ENCODE results near the gene DENND4C.

DENND4C gene

DNA sequence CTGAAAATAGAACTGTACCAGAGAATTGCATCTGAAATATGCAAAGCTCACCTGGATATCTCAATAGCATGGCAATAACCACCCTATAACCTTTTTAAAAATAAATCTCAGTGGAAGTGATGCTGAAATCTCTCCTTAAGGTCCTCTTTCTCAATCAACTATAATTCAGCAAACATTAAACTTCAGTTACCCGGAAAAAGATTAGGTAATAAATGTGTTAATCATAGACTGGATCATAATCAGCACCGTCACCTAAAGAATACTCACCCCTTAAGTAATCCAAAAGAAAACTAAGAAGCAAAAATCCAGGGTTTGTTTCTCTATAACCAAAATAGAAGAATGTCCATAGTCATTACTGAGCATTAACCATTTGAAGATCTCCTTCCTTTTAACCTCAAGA is 44.3 kb upstream of the DENND4C start:
- TF ChIP-seq, protein P1, sequence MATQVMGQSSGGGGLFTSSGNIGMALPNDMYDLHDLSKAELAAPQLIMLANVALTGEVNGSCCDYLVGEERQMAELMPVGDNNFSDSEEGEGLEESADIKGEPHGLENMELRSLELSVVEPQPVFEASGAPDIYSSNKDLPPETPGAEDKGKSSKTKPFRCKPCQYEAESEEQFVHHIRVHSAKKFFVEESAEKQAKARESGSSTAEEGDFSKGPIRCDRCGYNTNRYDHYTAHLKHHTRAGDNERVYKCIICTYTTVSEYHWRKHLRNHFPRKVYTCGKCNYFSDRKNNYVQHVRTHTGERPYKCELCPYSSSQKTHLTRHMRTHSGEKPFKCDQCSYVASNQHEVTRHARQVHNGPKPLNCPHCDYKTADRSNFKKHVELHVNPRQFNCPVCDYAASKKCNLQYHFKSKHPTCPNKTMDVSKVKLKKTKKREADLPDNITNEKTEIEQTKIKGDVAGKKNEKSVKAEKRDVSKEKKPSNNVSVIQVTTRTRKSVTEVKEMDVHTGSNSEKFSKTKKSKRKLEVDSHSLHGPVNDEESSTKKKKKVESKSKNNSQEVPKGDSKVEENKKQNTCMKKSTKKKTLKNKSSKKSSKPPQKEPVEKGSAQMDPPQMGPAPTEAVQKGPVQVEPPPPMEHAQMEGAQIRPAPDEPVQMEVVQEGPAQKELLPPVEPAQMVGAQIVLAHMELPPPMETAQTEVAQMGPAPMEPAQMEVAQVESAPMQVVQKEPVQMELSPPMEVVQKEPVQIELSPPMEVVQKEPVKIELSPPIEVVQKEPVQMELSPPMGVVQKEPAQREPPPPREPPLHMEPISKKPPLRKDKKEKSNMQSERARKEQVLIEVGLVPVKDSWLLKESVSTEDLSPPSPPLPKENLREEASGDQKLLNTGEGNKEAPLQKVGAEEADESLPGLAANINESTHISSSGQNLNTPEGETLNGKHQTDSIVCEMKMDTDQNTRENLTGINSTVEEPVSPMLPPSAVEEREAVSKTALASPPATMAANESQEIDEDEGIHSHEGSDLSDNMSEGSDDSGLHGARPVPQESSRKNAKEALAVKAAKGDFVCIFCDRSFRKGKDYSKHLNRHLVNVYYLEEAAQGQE (IDR thresholded peaks at IDR 0.05; ENCODE audit: insufficient read depth in 1 of 2, low read depth in 2 of 2, low read length in 2 of 2) = no peak
- TF ChIP-seq FOXP2 (optimal IDR thresholded peaks at IDR 0.05; ENCODE audit: borderline replicate concordance, extremely low read depth, extremely low read length, insufficient read depth) = no peak
- TF ChIP-seq SIN3A (IDR thresholded peaks at IDR 0.05; ENCODE audit: borderline replicate concordance, insufficient read depth, low read length) = no peak
- no peak for TF ChIP-seq TAF1 (IDR thresholded peaks at IDR 0.05; ENCODE audit: borderline replicate concordance, insufficient read depth, low read length)
- TF ChIP-seq POLR2AphosphoS5 (IDR thresholded peaks at IDR 0.05; ENCODE audit: low read depth, low read length) = no peak

DNA sequence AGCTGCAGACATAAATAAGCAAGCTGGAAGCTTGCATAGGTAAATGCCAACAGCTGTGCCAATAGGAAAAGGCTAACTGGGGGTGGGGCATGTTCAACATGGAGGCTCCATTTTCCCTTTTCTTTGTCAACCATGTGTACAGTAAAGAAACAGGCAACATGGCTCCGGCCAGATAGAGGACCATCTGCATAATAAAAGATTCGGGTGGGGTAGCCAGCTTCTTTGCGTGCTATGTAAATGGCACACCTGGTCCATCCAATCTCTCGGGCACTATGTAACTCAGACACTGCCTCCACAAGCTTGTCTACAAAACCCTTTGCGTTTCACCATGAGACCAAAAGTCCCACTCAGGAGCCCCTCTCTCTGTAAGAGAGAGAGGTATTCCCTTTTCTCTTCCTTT is 41.7 kb upstream of the DENND4C start:
- TF ChIP-seq FOXP2 (optimal IDR thresholded peaks at IDR 0.05; ENCODE audit: borderline replicate concordance, extremely low read depth, extremely low read length, insufficient read depth) = no peak
- TF ChIP-seq TAF1 (IDR thresholded peaks at IDR 0.05; ENCODE audit: borderline replicate concordance, insufficient read depth, low read length) = no peak
- TF ChIP-seq, protein P1 (IDR thresholded peaks at IDR 0.05; ENCODE audit: insufficient read depth in 1 of 2, low read depth in 2 of 2, low read length in 2 of 2) = no peak
- no peak for TF ChIP-seq POLR2AphosphoS5 (IDR thresholded peaks at IDR 0.05; ENCODE audit: low read depth, low read length)

DNA sequence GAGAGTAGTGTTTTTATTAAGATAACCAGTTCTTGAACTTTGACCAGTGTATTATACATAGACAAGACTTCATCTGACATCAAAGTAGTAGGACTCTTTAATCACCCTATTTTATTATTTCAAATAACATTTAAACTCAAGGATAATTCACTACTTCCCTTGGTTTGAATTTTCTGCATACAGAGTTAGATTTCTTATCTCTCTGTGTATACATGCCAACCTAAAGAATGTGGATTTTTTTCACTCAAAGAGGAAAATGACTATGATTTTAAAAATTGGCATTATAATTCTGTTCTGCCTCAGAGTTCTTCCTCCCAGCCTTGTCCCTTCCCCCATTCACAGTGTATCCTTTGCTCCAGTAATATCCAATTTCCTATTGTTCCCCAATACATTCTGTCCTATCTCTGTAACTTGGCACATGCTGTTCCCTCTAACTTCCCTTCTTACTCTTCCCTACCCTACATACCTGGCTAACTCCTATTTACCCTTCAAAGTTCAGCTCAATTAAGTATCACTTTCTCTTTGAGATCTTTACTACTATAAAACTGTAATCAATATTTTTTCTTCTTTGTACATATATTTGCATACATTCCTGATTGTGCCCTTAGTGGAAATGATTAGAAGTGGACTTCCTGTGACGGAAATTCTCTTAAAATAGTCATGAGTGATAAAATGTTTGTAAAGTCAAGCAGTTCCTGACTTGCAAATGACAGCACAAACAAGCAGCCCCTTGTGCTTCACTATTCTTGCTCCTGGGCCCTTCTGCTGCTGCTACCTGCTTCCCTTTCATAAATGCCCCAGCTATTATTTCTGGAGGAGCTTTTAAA is 38.1 kb upstream of the DENND4C start:
- no peak for TF ChIP-seq FOXP2 (optimal IDR thresholded peaks at IDR 0.05; ENCODE audit: borderline replicate concordance, extremely low read depth, extremely low read length, insufficient read depth)
- no peak for TF ChIP-seq POLR2AphosphoS5 (IDR thresholded peaks at IDR 0.05; ENCODE audit: low read depth, low read length)
- TF ChIP-seq TAF1 (IDR thresholded peaks at IDR 0.05; ENCODE audit: borderline replicate concordance, insufficient read depth, low read length) = no peak
- TF ChIP-seq, protein P1 (IDR thresholded peaks at IDR 0.05; ENCODE audit: insufficient read depth in 1 of 2, low read depth in 2 of 2, low read length in 2 of 2) = no peak

DNA sequence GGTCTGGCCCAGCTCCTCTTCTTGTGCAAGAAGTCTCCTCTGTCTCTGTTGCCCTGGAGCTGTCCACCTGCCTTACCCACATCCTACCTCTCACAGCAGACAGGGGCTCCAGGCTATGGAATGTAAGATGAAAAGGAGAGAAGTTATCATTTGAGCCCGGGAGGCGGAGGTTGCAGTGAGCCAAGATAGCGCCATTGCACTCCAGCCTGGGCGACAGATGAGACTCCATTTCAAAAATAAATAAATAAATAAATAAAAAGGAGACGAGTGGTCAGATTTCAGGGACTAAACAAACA is 37.5 kb upstream of the DENND4C start:
- TF ChIP-seq TAF1 (IDR thresholded peaks at IDR 0.05; ENCODE audit: borderline replicate concordance, insufficient read depth, low read length) = no peak
- TF ChIP-seq SIN3A (IDR thresholded peaks at IDR 0.05; ENCODE audit: borderline replicate concordance, insufficient read depth, low read length) = no peak
- no peak for TF ChIP-seq FOXP2 (optimal IDR thresholded peaks at IDR 0.05; ENCODE audit: borderline replicate concordance, extremely low read depth, extremely low read length, insufficient read depth)
- TF ChIP-seq, protein P1 (IDR thresholded peaks at IDR 0.05; ENCODE audit: insufficient read depth in 1 of 2, low read depth in 2 of 2, low read length in 2 of 2) = no peak
- TF ChIP-seq POLR2AphosphoS5 (IDR thresholded peaks at IDR 0.05; ENCODE audit: low read depth, low read length) = no peak

All from PFSK-1 (cell line).